GM06990 (cell line): ENCODE results near the gene GLI1.
"Not testable (repeated sequence)": the region's sequence is repeated elsewhere in the genome, so short reads cannot be mapped to it uniquely, and the experiment has no call there.

Source experiments
- DNase-seq: peaks from one replicate; pipeline ENCODE4 v3.0.0-alpha.2; 2011; ENCODE audit not compliant: insufficient read length; ENCODE audit errors: extremely low read depth
- H3K27me3 ChIP-seq: replicated peaks from 2 replicates; pipeline ENCODE4 v1.6.0; 2011; ENCODE audit warnings: low read length; ENCODE audit not compliant: control insufficient read depth, insufficient read depth
- H3K36me3 ChIP-seq: 2 replicates; pipeline ENCODE4 v1.5.1; 2011; ENCODE audit warnings: low read length; ENCODE audit not compliant: control insufficient read depth, insufficient read depth
- H3K4me3 ChIP-seq: replicated peaks from 2 replicates; pipeline ENCODE4 v1.5.1; 2011; ENCODE audit warnings: low read depth, mild to moderate bottlenecking, control low read depth, low read length
- TF ChIP-seq, protein P1 (sequence below): IDR thresholded peaks from 2 replicates; pipeline ENCODE4 v1.5.1; 2011; ENCODE audit warnings: low read length, control low read depth, mild to moderate bottlenecking, inconsistent platforms; ENCODE audit not compliant: insufficient read depth, poor library complexity, severe bottlenecking

GLI1 gene

DNA sequence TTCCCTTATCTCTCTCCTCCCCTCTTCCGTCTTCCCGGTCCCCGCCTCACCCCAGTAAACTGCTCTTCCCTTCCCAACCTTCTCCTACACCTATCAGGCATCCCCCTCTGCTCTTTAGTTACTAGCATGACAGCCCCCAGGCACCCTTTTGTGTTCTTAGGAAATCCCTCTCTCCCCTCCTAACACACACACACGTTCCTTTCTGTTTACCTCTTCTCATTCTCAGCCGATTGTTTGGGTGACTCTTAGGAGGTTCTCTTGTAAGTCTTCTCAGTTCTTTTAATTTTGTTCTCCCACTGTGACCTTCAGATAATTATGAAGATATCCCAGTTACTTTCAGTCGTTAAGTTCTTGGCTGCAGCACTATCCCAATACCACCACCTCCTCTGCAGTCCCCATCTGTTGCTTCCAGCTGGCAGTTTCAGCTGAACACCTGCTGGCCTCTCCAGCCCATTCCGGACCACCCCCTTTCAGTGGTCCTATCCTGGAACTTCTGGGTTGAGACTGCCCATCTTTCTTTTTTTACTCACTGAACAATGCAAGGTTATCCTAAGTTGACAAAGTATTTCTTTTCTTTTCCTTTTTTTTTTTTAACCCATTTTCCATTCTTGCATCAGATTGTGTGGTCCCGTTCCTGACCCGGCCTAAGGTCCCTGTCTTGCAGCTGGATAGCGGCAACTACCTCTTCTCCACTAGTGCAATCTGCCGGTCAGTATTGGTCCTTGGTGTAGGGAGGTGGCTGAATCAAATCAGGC is 29.0 kb downstream of the GLI1 start:
- TF ChIP-seq, protein P1, sequence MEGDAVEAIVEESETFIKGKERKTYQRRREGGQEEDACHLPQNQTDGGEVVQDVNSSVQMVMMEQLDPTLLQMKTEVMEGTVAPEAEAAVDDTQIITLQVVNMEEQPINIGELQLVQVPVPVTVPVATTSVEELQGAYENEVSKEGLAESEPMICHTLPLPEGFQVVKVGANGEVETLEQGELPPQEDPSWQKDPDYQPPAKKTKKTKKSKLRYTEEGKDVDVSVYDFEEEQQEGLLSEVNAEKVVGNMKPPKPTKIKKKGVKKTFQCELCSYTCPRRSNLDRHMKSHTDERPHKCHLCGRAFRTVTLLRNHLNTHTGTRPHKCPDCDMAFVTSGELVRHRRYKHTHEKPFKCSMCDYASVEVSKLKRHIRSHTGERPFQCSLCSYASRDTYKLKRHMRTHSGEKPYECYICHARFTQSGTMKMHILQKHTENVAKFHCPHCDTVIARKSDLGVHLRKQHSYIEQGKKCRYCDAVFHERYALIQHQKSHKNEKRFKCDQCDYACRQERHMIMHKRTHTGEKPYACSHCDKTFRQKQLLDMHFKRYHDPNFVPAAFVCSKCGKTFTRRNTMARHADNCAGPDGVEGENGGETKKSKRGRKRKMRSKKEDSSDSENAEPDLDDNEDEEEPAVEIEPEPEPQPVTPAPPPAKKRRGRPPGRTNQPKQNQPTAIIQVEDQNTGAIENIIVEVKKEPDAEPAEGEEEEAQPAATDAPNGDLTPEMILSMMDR, result no peak
- Histone ChIP-seq H3K4me3 (peak overlapping the region; percentile 99), H3K36me3 (peaks cover 20% of the 10 kb centered on the region), H3K27me3 (no peaks in the 10 kb centered on the region)
- DNase-seq, result no peak

DNA sequence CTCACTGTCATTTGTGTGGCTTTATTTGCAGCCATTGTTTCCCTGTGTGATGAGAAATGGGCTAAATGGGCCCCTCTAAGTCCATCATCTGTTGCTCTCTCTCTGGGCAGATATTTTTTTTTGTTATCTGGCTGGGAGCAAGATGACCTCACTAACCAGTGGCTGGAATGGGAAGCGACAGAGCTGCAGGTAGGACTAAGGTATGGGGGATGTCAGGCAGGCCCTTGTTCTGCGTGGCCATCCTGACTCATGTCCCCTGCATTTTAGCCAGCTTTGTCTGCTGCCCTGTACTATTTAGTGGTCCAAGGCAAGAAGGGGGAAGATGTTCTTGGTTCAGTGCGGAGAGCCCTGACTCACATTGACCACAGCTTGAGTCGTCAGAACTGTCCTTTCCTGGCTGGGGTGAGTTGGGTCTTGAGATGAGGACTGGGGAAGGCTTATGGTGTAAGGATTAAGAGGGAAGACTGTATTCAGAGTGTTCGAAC is 29.6 kb downstream of the GLI1 start:
- DNase-seq, result no peak
- H3K27me3 ChIP-seq, result no peaks in the 10 kb centered on the region
- TF ChIP-seq, protein P1, result no peak
- H3K4me3 ChIP-seq, result peak overlapping the region; percentile 99
- peaks cover 20% of the 10 kb centered on the region for H3K36me3 ChIP-seq

DNA sequence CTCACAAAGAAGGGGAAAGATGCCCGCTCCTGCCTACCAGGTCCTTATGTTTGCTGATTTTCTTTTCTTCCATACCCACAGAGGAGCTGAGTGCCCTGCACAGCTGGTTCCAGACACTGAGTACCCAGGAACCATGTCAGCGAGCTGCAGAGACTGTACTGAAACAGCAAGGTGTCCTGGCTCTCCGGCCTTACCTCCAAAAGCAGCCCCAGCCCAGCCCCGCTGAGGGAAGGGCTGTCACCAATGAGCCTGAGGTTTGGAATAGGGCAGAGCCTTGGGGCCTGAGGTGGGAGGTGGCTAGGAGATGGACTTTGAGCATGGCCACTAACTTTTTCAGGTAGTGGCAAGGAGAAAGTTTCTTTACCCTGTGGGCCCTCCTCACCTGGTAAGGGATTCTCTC is 30.5 kb downstream of the GLI1 start:
- no peaks in the 10 kb centered on the region for H3K27me3 ChIP-seq
- TF ChIP-seq, protein P1, result no peak
- no peak overlapping the region for H3K4me3 ChIP-seq
- no peak for DNase-seq
- H3K36me3 ChIP-seq, result peaks cover 20% of the 10 kb centered on the region

DNA sequence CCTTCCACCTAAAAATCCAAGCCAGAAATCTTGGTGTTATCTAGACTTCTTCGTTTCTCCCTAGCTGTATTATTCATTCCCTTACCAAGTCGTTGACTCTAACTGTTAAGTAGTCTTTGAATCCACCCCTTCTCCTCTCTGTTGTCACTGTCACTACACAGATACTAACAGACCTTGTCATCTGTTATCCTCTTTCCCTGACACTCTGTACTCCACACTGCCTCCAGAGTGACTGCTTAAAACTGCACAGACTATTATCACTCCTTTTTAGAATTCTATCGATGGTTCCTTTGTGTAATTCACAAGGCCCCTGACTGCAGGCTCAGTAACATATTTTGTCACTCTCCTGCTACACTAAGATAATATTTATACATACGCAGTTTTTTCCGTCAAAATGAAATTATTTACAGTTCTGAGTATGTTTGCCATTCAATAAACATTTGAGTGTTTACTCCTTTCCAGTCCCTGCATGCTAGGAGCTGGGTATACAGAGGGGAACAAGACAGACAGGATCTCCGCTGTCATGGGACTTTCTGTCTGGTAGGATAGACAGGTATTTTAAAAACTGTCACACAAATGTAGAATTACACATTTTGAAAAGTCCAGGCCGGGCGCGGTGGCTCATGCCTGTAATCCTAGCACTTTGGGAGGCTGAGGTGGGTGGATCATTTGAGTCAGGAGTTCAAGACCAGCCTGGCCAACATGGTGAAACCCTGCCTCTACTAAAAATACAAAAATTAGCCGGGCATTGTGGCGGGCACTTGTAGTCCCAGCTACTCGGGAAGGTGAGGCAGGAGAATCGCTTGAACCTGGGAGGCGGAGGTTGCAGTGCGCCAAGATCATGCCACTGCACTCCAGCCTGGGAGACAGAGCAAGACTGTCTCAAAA is 32.1 kb downstream of the GLI1 start:
- TF ChIP-seq, protein P1, result no peak
- DNase-seq, result no peak
- H3K36me3 ChIP-seq, result peaks cover 20% of the 10 kb centered on the region
- H3K4me3 ChIP-seq, result no peak overlapping the region
- no peaks in the 10 kb centered on the region for H3K27me3 ChIP-seq

DNA sequence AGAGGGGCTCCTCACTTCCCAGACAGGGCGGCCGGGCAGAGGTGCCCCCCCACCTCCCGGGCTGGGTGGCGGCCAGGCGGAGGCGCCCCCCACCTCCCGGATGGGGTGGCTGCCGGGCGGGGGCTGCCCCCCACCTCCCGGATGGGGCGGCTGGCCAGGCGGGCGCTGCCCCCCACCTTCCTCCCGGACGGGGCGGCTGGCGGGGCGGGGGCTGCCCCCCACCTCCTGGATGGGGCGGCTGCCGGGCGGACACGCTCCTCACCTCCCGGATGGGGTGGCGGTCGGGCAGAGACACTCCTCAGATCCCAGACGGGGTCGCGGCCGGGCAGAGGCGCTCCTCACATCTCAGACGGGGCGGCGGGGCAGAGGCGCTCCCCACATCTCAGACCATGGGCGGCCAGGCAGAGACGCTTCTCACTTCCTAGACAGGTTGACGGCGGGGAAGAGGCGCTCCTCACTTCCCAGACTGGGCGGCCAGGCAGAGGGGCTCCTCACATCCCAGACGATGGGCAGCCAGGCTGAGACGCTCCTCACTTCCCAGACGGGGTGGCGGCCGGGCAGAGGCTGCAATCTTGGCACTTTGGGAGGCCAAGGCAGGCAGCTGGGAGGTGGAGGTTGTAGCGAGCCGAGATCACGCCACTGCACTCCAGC is 35.6 kb downstream of the GLI1 start:
- peaks cover 25% of the 10 kb centered on the region for H3K36me3 ChIP-seq
- H3K4me3 ChIP-seq, DNase-seq, H3K27me3 ChIP-seq: not testable (repeated sequence)
